OCI-LY3 (cell line): Measurements from ENCODE around the gene REPS1.
A peak's percentile ranks its signal among the peaks of the same experiment; 100 is the strongest.

Experiments used
- H2AFZ ChIP-seq: fragments of 200-600, 300-600 bp; shearing (Covaris generic); 2 replicates; pipeline ENCODE4 v1.6.0; 2014; ENCODE audit warnings: antibody characterized with exemption, low read depth, low read length
- H3K27ac ChIP-seq: fragments of 200-600, 300-600 bp; sonication (generic); 2 replicates; pipeline ENCODE4 v1.5.1; 2014; ENCODE audit warnings: mild to moderate bottlenecking, low read length, moderate library complexity, mixed read lengths
- H3K27me3 ChIP-seq: fragments of 200-600, 300-600 bp; sonication (generic); 2 replicates; pipeline ENCODE4 v1.6.1; 2014; ENCODE audit warnings: low read depth, low read length, mixed read lengths
- H3K36me3 ChIP-seq: fragments of 200-600, 300-600 bp; sonication (generic); replicated peaks from 2 replicates; pipeline ENCODE3; 2014; ENCODE audit warnings: low read depth, low read length, mixed read lengths
- H3K4me1 ChIP-seq: fragments of 300-600, 200-600 bp; sonication (generic); 2 replicates; pipeline ENCODE4 v1.6.1; 2014; ENCODE audit warnings: low read length, mixed read lengths
- H3K4me2 ChIP-seq: fragments of 200-600, 300-600 bp; sonication (generic); 2 replicates; pipeline ENCODE4 v1.6.1; 2014; ENCODE audit warnings: low read length, mixed read lengths
- H3K4me3 ChIP-seq: fragments of 300-600, 200-600 bp; sonication (generic); 2 replicates; pipeline ENCODE4 v1.5.1; 2014; ENCODE audit warnings: antibody characterized with exemption, mild to moderate bottlenecking, low read length, moderate library complexity
- H3K79me2 ChIP-seq: fragments of 300-600, 200-600 bp; shearing (Covaris generic); 2 replicates; pipeline ENCODE4 v1.6.1; 2014; ENCODE audit warnings: mild to moderate bottlenecking, low read length, mixed read lengths
- H3K9ac ChIP-seq: fragments of 300-600, 200-600 bp; shearing (Covaris generic); 2 replicates; pipeline ENCODE4 v1.6.0; 2014; ENCODE audit warnings: mild to moderate bottlenecking, low read length, moderate library complexity
- H3K9me3 ChIP-seq: fragments of 200-600, 300-600 bp; shearing (Covaris generic); 2 replicates; pipeline ENCODE4 v1.6.1; 2014; ENCODE audit warnings: low read length, mixed read lengths; ENCODE audit not compliant: insufficient read depth
- H4K20me1 ChIP-seq: fragments of 200-600, 300-600 bp; sonication (generic); 2 replicates; pipeline ENCODE4 v1.6.1; 2016; ENCODE audit warnings: low read length, mixed read lengths; ENCODE audit not compliant: insufficient read depth
- CTCF ChIP-seq: fragments of 200-600, 300-600 bp; sonication (generic); IDR thresholded peaks from 2 replicates; pipeline ENCODE4 v1.5.1; 2014; ENCODE audit warnings: antibody characterized with exemption, low read length, low read depth
- EZH2phosphoT487 ChIP-seq: fragments of 200-600 bp; shearing (Covaris generic); IDR thresholded peaks from 2 replicates; pipeline ENCODE4 v1.6.1; 2018; ENCODE audit warnings: antibody characterized with exemption, mixed run types, low read depth

Gene REPS1

GRCh38 chr6:139020689-139021088 lies 32.6 kb upstream of the REPS1 start:
- H2AFZ ChIP-seq: no peak overlapping the region
- TF ChIP-seq CTCF: no peak
- no peak for TF ChIP-seq EZH2phosphoT487

GRCh38 chr6:139019722-139020121 lies 31.7 kb upstream of the REPS1 start:
- no peak overlapping the region for H3K27ac ChIP-seq
- H3K4me3 ChIP-seq: no peak overlapping the region
- H2AFZ ChIP-seq: no peak overlapping the region
- H3K9ac ChIP-seq: no peak overlapping the region
- no peak for TF ChIP-seq CTCF
- TF ChIP-seq EZH2phosphoT487: no peak
- no peaks in the 10 kb centered on the region for H4K20me1 ChIP-seq
- H3K4me1 ChIP-seq: peaks cover 33% of the 10 kb centered on the region
- no peaks in the 10 kb centered on the region for H3K27me3 ChIP-seq
- H3K9me3 ChIP-seq: no peaks in the 10 kb centered on the region
- no peak overlapping the region for H3K4me2 ChIP-seq
- H3K36me3 ChIP-seq: no peaks in the 10 kb centered on the region
- H3K79me2 ChIP-seq: no peaks in the 10 kb centered on the region

More at GRCh38 chr6:139020689-139021088, 32.6 kb upstream of the REPS1 start:
- H3K36me3 ChIP-seq: no peaks in the 10 kb centered on the region
- peaks cover 30% of the 10 kb centered on the region for H3K4me1 ChIP-seq
- no peak overlapping the region for H3K9ac ChIP-seq
- H3K79me2 ChIP-seq: no peaks in the 10 kb centered on the region
- no peak overlapping the region for H3K27ac ChIP-seq
- H3K9me3 ChIP-seq: no peaks in the 10 kb centered on the region
- no peaks in the 10 kb centered on the region for H4K20me1 ChIP-seq
- H3K4me3 ChIP-seq: no peak overlapping the region
- no peak overlapping the region for H3K4me2 ChIP-seq
- H3K27me3 ChIP-seq: no peaks in the 10 kb centered on the region

- H4K20me1 ChIP-seq: no peaks in the 10 kb centered on the region
- no peaks in the 10 kb centered on the region for H3K79me2 ChIP-seq
- peak overlapping the region; percentile 90 for H2AFZ ChIP-seq
- H3K4me2 ChIP-seq: peak overlapping the region; percentile 89
- H3K4me3 ChIP-seq: peak overlapping the region; percentile 57
- peak overlapping the region; percentile 59 for H3K9ac ChIP-seq
- no peaks in the 10 kb centered on the region for H3K36me3 ChIP-seq
- no peaks in the 10 kb centered on the region for H3K27me3 ChIP-seq
- no peaks in the 10 kb centered on the region for H3K9me3 ChIP-seq
- H3K4me1 ChIP-seq: peaks cover 33% of the 10 kb centered on the region
- peak overlapping the region; percentile 77 for H3K27ac ChIP-seq
- TF ChIP-seq EZH2phosphoT487 (no peak), CTCF (no peak)
Measured at GRCh38 chr6:139017227-139017626, 29.2 kb upstream of the REPS1 start.

GRCh38 chr6:139016337-139017213 lies 28.5 kb upstream of the REPS1 start:
- Histone ChIP-seq H3K4me3 (peak overlapping the region; percentile 57), H3K27ac (peak overlapping the region; percentile 77), H3K4me1 (peaks cover 33% of the 10 kb centered on the region), H3K27me3 (no peaks in the 10 kb centered on the region), H4K20me1 (no peaks in the 10 kb centered on the region), H3K9ac (peak overlapping the region; percentile 59), H3K4me2 (peak overlapping the region; percentile 89), H2AFZ (peak overlapping the region; percentile 90), H3K36me3 (no peaks in the 10 kb centered on the region), H3K9me3 (no peaks in the 10 kb centered on the region), H3K79me2 (no peaks in the 10 kb centered on the region)
- TF ChIP-seq EZH2phosphoT487 (no peak), CTCF (no peak)
